K562 (cell line): ENCODE measurements around the gene CARD11. TPM values are rescaled to one million over a fixed set of nuclear protein-coding genes. Genes with fewer than 3 reads are reported as not detected.

Experiments used
- ATAC-seq: fragments of 200-7000 bp; cut with Tn5 transposase; 3 replicates; pipeline ENCODE4 v1.9.1; 2020; ENCODE audit warnings: moderate library complexity
- BruUV-seq: library from RNA; stranded (reverse); fragments of 400-500 nt; replicated peaks from 2 replicates; lab custom pipeline; 2021; lab: Mats Ljungman, UMichigan
- CTCF ChIA-PET: fragments of 300-600 bp; formaldehyde crosslinking; extraction: SDS; loops from one replicate; lab custom pipeline; 2021; ENCODE audit warnings: low intra/inter-chr PET ratio; lab: Yijun Ruan, JAX
- POLR2A ChIA-PET: fragments of 300-600, 350-650 bp; sonication (Branson Sonifier 250); formaldehyde crosslinking; extraction: SDS; loops from one replicate; lab custom pipeline; 2021; ENCODE audit warnings: antibody characterized with exemption, inconsistent platforms; lab: Yijun Ruan, JAX
- DNase-seq, 4 experiments: peaks; one replicate each; pipeline versions ENCODE4 v3.0.0 to v3.0.0-alpha.2; 2011 to 2018; ENCODE audit warnings: low spot score in 3 of 4, mixed read lengths in 3 of 4; ENCODE audit errors: extremely low read depth in 1 of 4
- FAIRE-seq: peaks from 2 replicates; lab custom pipeline; 2011; peaks lifted over from hg19 to GRCh38; lab: Jason Lieb, UNC
- H2AFZ ChIP-seq: 2 replicates; pipeline ENCODE4 v1.6.0; 2011; ENCODE audit warnings: low read depth, low read length, control low read depth, inconsistent platforms
- H3K27ac ChIP-seq: fragments of 200-600 bp; 3 replicates; pipeline ENCODE4 v1.8.0; 2011; ENCODE audit warnings: low read depth, mild to moderate bottlenecking, control low read depth, inconsistent platforms, low read length, moderate library complexity, mixed read lengths; ENCODE audit errors: extremely low read depth
- H3K27me3 ChIP-seq, 2 experiments: fragments of 300-600 bp in 1 of 2; 2 replicates in 1 of 2; 3 replicates in 1 of 2; pipeline versions ENCODE4 v1.6.0 to v1.8.0; 2011; ENCODE audit warnings: inconsistent platforms in 2 of 2, low read length in 2 of 2, mild to moderate bottlenecking in 1 of 2, mixed read lengths in 1 of 2, moderate library complexity in 1 of 2; ENCODE audit not compliant: control insufficient read depth in 2 of 2, insufficient read depth in 2 of 2
- H3K36me3 ChIP-seq: fragments of 300-600 bp; 3 replicates; pipeline ENCODE4 v1.8.0; 2011; ENCODE audit warnings: mild to moderate bottlenecking, low read length, inconsistent platforms; ENCODE audit not compliant: control insufficient read depth, insufficient read depth
- H3K4me1 ChIP-seq, 2 experiments: fragments of 200-600 bp in 1 of 2; replicated peaks in 1 of 2; 2 replicates in 1 of 2; 3 replicates in 1 of 2; pipeline versions ENCODE4 v1.5.1 to v1.8.0; 2011; ENCODE audit warnings: inconsistent platforms in 2 of 2, low read length in 2 of 2, mild to moderate bottlenecking in 1 of 2, mixed read lengths in 1 of 2, moderate library complexity in 1 of 2; ENCODE audit not compliant: control insufficient read depth in 2 of 2, insufficient read depth in 2 of 2
- H3K4me2 ChIP-seq: 2 replicates; pipeline ENCODE4 v1.6.1; 2011; ENCODE audit warnings: low read length, control low read depth, inconsistent platforms, mixed read lengths; ENCODE audit not compliant: insufficient read depth
- H3K4me3 ChIP-seq: fragments of 200-600 bp; sonication (generic), shearing (Covaris generic); 2 replicates; pipeline ENCODE4 v1.5.1; 2016; ENCODE audit warnings: control low read depth, inconsistent platforms
- H3K79me2 ChIP-seq: fragments of 200-600 bp; 3 replicates; pipeline ENCODE4 v1.8.0; 2011; ENCODE audit warnings: low read length, inconsistent platforms; ENCODE audit not compliant: control insufficient read depth, insufficient read depth
- H3K9ac ChIP-seq, 2 experiments: 2 replicates each; pipeline versions ENCODE4 v1.6.0 to v1.6.1; 2011; ENCODE audit warnings: low read depth in 2 of 2, low read length in 2 of 2, control low read depth in 1 of 2, inconsistent platforms in 1 of 2, mild to moderate bottlenecking in 1 of 2, mixed read lengths in 1 of 2; ENCODE audit not compliant: insufficient read depth in 1 of 2
- H3K9me1 ChIP-seq: one replicate; pipeline ENCODE4 v1.6.0; 2011; ENCODE audit warnings: inconsistent platforms, mild to moderate bottlenecking, low read length, moderate library complexity; ENCODE audit not compliant: control insufficient read depth, insufficient read depth
- H3K9me3 ChIP-seq: replicated peaks from 2 replicates; pipeline ENCODE4 v1.5.1; 2011; ENCODE audit warnings: low read depth, low read length, inconsistent platforms; ENCODE audit not compliant: control insufficient read depth, insufficient read depth
- H4K20me1 ChIP-seq: replicated peaks from 2 replicates; pipeline ENCODE4 v1.6.1; 2011; ENCODE audit warnings: low read length, inconsistent platforms, mixed read lengths; ENCODE audit not compliant: control insufficient read depth, insufficient read depth
- BCL6 ChIP-seq: fragments of 250-450 bp; sonication (Bioruptor Pico); IDR thresholded peaks from 2 replicates; pipeline ENCODE4 v1.4.0; 2020
- MAFK ChIP-seq: IDR thresholded peaks from 2 replicates; pipeline ENCODE4 v1.6.1; 2011; ENCODE audit warnings: low read length, improper control_type of control experiment
- NCOR1 ChIP-seq: fragments of 450-650 bp; IDR thresholded peaks from 2 replicates; pipeline ENCODE4 v1.6.1; 2016; ENCODE audit warnings: mild to moderate bottlenecking, moderate library complexity
- POLR2B ChIP-seq: fragments of 450-650 bp; IDR thresholded peaks from 2 replicates; pipeline ENCODE4 v1.6.1; 2018; ENCODE audit warnings: low read depth; ENCODE audit not compliant: partially characterized antibody
- RBM22 ChIP-seq: fragments of 200-400 bp; formaldehyde crosslinking; IDR thresholded peaks from 2 replicates; pipeline ENCODE4 v1.6.1; 2018; ENCODE audit warnings: low read length, low read depth; ENCODE audit not compliant: poor library complexity, severe bottlenecking
- SAFB2 ChIP-seq: fragments of 200-400 bp; formaldehyde crosslinking; IDR thresholded peaks from 2 replicates; pipeline ENCODE4 v1.6.1; 2018; ENCODE audit warnings: borderline replicate concordance, low read length, low read depth, moderate library complexity; ENCODE audit not compliant: severe bottlenecking
- ZBTB17 ChIP-seq: fragments of 450-650 bp; formaldehyde crosslinking; IDR thresholded peaks from 2 replicates; pipeline ENCODE4 v1.4.0; 2020; ENCODE audit warnings: mild to moderate bottlenecking
- ZNF134 ChIP-seq: fragments of 250-450 bp; sonication (Bioruptor Pico); conservative IDR thresholded peaks from 2 replicates; pipeline ENCODE4 v1.4.0; 2020
- WGBS: fragments of 100-300 bp; shearing (Covaris generic); methylation state at CpG from one replicate; pipeline ENCODE4 v1.1.6; 2016; ENCODE audit warnings: low coverage, mixed read lengths; ENCODE audit not compliant: insufficient coverage; ENCODE audit errors: missing lambda C conversion rate; 5-methylcytosine and 5-hydroxymethylcytosine counted together
- in situ Hi-C: fragments of 300-500 bp; cut with MboI; formaldehyde crosslinking; loops from 4 replicates; pipeline ENCODE4 v1.15.0; 2018; ENCODE audit warnings: inconsistent platforms, mixed read lengths
- intact Hi-C: fragments of 100-400 bp; cut with micrococcal nuclease; formaldehyde crosslinking; loops from 2 replicates; pipeline ENCODE4 v1.14.2; 2022
- polyA plus RNA-seq, 8 experiments: library from polyadenylated mRNA; depleted of rRNA in 4 of 8; stranded (reverse) in 5 of 8; unstranded in 3 of 8; fragments of >200 nt; fragmentation: Nextera tagmentation in 2 of 8; fragmentation: Illumina TruSeq in 1 of 8; extraction: Ambion mirVana in 2 of 8; extraction: Trizol in 1 of 8; gene quantifications; 2 replicates each; pipeline versions ENCODE4 v1.2.1 to v1.2.3, GENCODE V29; 2011 to 2014; ENCODE audit warnings: inconsistent platforms in 1 of 8, missing spikeins in 1 of 8
- total RNA-seq, 7 experiments: library from RNA; depleted of rRNA in 6 of 7; stranded (reverse); fragments of >200 nt in 6 of 7; fragmentation: Illumina TruSeq in 2 of 7; extraction: Trizol in 2 of 7; gene quantifications; 2 replicates each; pipeline versions ENCODE4 v1.2.1 to v1.2.3, GENCODE V29; 2011 to 2021; ENCODE audit warnings: low replicate concordance in 1 of 7
- TF ChIP-seq, protein P1 (sequence below): fragments of 450-650 bp; conservative IDR thresholded peaks from 2 replicates; pipeline ENCODE4 v1.6.1; 2016; ENCODE audit warnings: missing genetic modification characterization, low read depth, mild to moderate bottlenecking, control low read depth, missing compliant biosample characterization
- TF ChIP-seq, protein P2 (sequence below): IDR thresholded peaks from 2 replicates; pipeline ENCODE4 v1.6.1; 2012; ENCODE audit warnings: low read depth, low read length, improper control_type of control experiment, borderline replicate concordance
- TF ChIP-seq, protein P3 (sequence below): fragments of 450-650 bp; formaldehyde crosslinking; IDR thresholded peaks from 2 replicates; pipeline ENCODE4 v1.4.0; 2020; ENCODE audit warnings: mild to moderate bottlenecking, moderate library complexity
- TF ChIP-seq, protein P4 (sequence below): fragments of 250-450 bp; sonication (Bioruptor Pico); IDR thresholded peaks from 2 replicates; pipeline ENCODE4 v1.5.0; 2021

CARD11 gene
- total and polyA plus RNA-seq, 9 of the 15 experiments (the other 6 are each of a cell fraction or from before 2014, with no cell fraction given) = 0.07 to 12.8 (median 5.7) TPM

DNA sequence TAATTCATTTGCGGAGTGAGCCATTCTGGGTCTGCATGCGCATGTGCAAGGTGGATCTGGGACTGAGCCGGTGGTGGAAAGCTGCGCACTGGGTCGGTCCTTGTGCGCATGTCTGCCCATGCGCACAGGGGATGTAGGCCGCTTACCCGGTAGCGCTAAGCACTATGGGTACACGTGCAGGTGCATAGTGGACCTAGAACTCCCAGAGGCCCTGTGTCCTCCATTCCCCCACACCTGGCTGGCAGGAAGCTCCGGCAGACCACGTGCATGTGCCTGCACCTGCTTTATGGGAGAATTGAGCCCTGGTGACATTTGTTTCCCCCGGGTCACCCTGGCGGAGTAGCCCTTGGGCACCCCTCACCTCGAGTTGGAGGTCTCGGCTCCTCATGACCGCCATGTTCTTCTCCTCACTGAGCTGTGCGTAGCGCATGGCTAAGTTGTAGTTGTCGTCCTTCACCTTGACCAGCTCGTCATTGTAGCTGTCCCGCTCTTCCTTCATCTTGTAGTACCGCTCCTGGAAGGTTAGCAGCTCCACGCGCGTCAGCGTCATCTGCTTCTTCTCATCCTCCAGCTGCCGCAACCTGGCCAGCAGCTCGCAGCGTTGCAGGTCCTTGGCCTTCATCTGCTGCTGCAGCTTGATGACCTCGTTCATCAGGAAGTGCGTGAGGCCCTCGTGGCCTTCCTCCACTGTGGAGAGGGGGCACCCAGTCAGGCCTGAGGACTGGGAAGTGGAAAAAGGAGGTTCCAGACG is 99.6 kb downstream of the CARD11 start (continued):
- TF ChIP-seq RBM22 = no peak
- no peak for TF ChIP-seq ZBTB17
- TF ChIP-seq, protein P1, sequence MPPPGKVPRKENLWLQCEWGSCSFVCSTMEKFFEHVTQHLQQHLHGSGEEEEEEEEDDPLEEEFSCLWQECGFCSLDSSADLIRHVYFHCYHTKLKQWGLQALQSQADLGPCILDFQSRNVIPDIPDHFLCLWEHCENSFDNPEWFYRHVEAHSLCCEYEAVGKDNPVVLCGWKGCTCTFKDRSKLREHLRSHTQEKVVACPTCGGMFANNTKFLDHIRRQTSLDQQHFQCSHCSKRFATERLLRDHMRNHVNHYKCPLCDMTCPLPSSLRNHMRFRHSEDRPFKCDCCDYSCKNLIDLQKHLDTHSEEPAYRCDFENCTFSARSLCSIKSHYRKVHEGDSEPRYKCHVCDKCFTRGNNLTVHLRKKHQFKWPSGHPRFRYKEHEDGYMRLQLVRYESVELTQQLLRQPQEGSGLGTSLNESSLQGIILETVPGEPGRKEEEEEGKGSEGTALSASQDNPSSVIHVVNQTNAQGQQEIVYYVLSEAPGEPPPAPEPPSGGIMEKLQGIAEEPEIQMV (tag) = no peak
- TF ChIP-seq, protein P2, sequence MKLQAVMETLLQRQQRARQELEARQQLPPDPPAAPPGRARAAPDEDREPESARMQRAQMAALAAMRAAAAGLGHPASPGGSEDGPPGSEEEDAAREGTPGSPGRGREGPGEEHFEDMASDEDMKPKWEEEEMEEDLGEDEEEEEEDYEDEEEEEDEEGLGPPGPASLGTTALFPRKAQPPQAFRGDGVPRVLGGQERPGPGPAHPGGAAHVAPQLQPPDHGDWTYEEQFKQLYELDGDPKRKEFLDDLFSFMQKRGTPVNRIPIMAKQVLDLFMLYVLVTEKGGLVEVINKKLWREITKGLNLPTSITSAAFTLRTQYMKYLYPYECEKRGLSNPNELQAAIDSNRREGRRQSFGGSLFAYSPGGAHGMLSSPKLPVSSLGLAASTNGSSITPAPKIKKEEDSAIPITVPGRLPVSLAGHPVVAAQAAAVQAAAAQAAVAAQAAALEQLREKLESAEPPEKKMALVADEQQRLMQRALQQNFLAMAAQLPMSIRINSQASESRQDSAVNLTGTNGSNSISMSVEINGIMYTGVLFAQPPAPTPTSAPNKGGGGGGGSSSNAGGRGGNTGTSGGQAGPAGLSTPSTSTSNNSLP = no peak

DNA sequence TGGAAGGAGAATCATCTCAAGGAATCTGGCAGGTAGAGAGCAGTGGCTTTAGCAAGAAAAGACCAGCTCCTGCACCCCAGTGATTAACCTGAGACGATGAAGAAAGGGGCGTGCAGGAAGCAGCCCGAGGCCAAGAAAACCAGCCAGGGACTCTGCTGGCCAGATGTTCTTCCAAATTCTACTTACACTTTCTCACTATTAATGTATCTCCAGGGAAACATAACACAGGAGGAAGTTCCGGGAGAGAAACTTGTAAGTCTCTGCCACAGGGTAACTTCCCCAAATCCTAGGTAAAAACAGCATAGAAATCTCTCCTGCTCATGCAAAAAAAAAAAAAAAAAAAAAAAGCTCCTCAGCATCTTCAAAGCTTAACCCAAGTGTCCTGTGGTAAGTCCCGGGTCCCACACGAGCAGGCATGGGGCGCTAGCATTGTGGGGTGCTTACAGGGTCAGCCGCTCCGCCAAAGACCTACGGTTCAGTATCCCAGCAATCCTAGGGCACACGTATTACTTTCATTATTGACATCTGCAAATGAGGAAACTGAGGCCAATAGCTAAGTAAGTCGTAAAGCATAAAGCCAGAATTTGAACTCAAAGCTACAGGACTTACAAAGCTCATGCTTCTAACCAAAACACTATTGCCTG is 102.3 kb downstream of the CARD11 start:
- CTCF ChIA-PET = no interaction called here
- no peak overlapping the region for H3K9ac ChIP-seq
- H3K9me3 ChIP-seq = no peaks in the 10 kb centered on the region
- peaks cover 3% of the 10 kb centered on the region; the same call in 1 of the 3 replicates for H3K36me3 ChIP-seq
- BruUV-seq = no TSS peak
- 74% methylated on average over 12 of the region's 12 CpGs for WGBS
- peaks cover 0 to 4% of the 10 kb centered on the region in 2 experiments; a peak in 1 of 5 replicates for H3K4me1 ChIP-seq
- in situ Hi-C loops = no loop called here
- H3K9me1 ChIP-seq = no peaks in the 10 kb centered on the region
- no peak for DNase-seq
- intact Hi-C loops = no loop called here
- no peak overlapping the region for H3K27ac ChIP-seq
- POLR2A ChIA-PET = interaction anchor here (0.5 to 1.1 kb wide), 3 partner anchors 15 to 126 kb away, joined by 3 to 4 read pairs (median 4); no protein-coding TSS in a partner anchor
- ATAC-seq = no peak
- H4K20me1 ChIP-seq = no peaks in the 10 kb centered on the region
- H3K4me2 ChIP-seq = no peak overlapping the region
- FAIRE-seq = no peak
- H3K4me3 ChIP-seq = no peak overlapping the region
- no peaks in the 10 kb centered on the region for H3K79me2 ChIP-seq
- H2AFZ ChIP-seq = no peak overlapping the region
- H3K27me3 ChIP-seq = no peaks in the 10 kb centered on the region
- TF ChIP-seq NCOR1 = no peak
- no peak for TF ChIP-seq ZNF134 (CRISPR knock-in tag)
- TF ChIP-seq, protein P3, sequence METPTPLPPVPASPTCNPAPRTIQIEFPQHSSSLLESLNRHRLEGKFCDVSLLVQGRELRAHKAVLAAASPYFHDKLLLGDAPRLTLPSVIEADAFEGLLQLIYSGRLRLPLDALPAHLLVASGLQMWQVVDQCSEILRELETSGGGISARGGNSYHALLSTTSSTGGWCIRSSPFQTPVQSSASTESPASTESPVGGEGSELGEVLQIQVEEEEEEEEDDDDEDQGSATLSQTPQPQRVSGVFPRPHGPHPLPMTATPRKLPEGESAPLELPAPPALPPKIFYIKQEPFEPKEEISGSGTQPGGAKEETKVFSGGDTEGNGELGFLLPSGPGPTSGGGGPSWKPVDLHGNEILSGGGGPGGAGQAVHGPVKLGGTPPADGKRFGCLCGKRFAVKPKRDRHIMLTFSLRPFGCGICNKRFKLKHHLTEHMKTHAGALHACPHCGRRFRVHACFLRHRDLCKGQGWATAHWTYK (CRISPR knock-in tag) = no peak
- no peak for TF ChIP-seq MAFK
- TF ChIP-seq, protein P4, sequence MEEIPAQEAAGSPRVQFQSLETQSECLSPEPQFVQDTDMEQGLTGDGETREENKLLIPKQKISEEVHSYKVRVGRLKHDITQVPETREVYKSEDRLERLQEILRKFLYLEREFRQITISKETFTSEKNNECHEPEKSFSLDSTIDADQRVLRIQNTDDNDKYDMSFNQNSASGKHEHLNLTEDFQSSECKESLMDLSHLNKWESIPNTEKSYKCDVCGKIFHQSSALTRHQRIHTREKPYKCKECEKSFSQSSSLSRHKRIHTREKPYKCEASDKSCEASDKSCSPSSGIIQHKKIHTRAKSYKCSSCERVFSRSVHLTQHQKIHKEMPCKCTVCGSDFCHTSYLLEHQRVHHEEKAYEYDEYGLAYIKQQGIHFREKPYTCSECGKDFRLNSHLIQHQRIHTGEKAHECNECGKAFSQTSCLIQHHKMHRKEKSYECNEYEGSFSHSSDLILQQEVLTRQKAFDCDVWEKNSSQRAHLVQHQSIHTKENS (CRISPR knock-in tag) = no peak
- no peak for TF ChIP-seq BCL6 (CRISPR knock-in tag)
- TF ChIP-seq SAFB2 = no peak
- no peak for TF ChIP-seq POLR2B
